ENCODE measurements around the gene ZNF75A. TPM values are rescaled to one million over a fixed set of nuclear protein-coding genes. Genes with fewer than 3 reads are reported as not detected.

The ZNF75A gene
- total and polyA plus RNA-seq, 9 of the 15 experiments (the other 6 are each of a cell fraction or from before 2014, with no cell fraction given): 7.2 to 24.5 (median 17.1) TPM

DNA sequence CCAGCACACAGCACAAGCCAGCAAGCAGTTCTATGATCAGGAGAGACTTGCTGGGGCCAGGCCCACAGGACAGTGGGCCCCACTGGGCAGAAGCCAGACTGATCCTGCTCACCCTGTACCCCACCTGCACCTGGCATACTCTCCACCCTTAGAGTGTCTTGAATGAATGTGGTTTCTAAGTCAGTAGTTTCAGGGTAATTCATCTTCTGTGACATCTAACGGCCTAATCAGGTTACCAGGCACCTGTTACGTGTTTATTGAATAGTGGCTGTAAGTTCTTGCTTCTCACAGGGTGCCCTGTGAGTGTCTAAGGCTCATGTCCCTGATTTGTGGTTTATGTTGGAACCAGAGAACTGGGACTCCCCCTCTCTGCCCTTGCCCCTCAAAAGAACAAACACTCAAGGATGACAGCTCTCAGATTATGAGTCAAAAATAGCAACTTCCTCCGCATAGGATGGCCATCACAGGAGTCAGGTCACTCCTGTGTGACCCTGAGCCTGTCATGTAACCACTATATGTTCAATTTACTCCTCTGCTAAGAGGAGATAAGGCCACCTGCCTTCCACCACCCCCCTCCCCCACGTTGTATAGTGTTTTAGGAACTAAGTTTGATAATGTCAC is 43.4 kb downstream of the ZNF75A start (continued):
- peak; percentile 80; the same call in 1 of the 2 replicates for TF ChIP-seq SMARCC2 (IDR thresholded peaks at IDR 0.05; ENCODE audit: low read depth)
- TF ChIP-seq NFIC (IDR thresholded peaks at IDR 0.05): peak; percentile 81
- TF ChIP-seq ZNF584 (CRISPR knock-in tag; IDR thresholded peaks at IDR 0.05; ENCODE audit: low read depth): peak; percentile 75; the same call in 1 of the 2 replicates
- peak; percentile 50; the same call in 1 of the 2 replicates for TF ChIP-seq NR2C1 (IDR thresholded peaks at IDR 0.05)
- TF ChIP-seq NR2C1 (tag; IDR thresholded peaks at IDR 0.05): peak; percentile 55; the same call in 1 of the 2 replicates
- peak; percentile 94 for TF ChIP-seq TAL1 (IDR thresholded peaks at IDR 0.05)
- peak; percentile 95 for TF ChIP-seq ZEB2 (IDR thresholded peaks at IDR 0.05)
- peak; percentile 96 for TF ChIP-seq HDAC3 (IDR thresholded peaks at IDR 0.05; ENCODE audit: borderline replicate concordance, partially characterized antibody)
- TF ChIP-seq MEF2A (IDR thresholded peaks at IDR 0.05; ENCODE audit: control insufficient read depth, low read depth, low read length): peak; percentile 98
- peak; percentile 94 for TF ChIP-seq MEIS2 (IDR thresholded peaks at IDR 0.05; ENCODE audit: partially characterized antibody)
- TF ChIP-seq, protein P1, sequence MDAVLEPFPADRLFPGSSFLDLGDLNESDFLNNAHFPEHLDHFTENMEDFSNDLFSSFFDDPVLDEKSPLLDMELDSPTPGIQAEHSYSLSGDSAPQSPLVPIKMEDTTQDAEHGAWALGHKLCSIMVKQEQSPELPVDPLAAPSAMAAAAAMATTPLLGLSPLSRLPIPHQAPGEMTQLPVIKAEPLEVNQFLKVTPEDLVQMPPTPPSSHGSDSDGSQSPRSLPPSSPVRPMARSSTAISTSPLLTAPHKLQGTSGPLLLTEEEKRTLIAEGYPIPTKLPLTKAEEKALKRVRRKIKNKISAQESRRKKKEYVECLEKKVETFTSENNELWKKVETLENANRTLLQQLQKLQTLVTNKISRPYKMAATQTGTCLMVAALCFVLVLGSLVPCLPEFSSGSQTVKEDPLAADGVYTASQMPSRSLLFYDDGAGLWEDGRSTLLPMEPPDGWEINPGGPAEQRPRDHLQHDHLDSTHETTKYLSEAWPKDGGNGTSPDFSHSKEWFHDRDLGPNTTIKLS (IDR thresholded peaks at IDR 0.05; ENCODE audit: borderline replicate concordance, low read depth): peak; percentile 48
- 0 out of 2 replicates have a peak, but pooled peaks have one; percentile 41 for TF ChIP-seq TOE1 (IDR thresholded peaks at IDR 0.05; ENCODE audit: borderline replicate concordance)
- TF ChIP-seq TOE1 (CRISPR knock-in tag; IDR thresholded peaks at IDR 0.05; ENCODE audit: borderline replicate concordance, low read depth): no peak
- TF ChIP-seq SP1 (CRISPR knock-in tag; IDR thresholded peaks at IDR 0.05): 0 out of 2 replicates have a peak, but pooled peaks have one; percentile 43
- peak; percentile 57; the same call in 1 of the 2 replicates for TF ChIP-seq MBD2 (IDR thresholded peaks at IDR 0.05; ENCODE audit: borderline replicate concordance, low read depth)
- TF ChIP-seq RCOR1 (IDR thresholded peaks at IDR 0.05; ENCODE audit: borderline replicate concordance in 1 of 2, low read depth in 2 of 2, low read length in 2 of 2): peak; percentile 70 to 99; a peak in 3 of 4 replicates
- TF ChIP-seq NFIX (CRISPR knock-in tag; IDR thresholded peaks at IDR 0.05; ENCODE audit: low read depth): no peak
- peak; percentile 36 to 54 for TF ChIP-seq NCOA2 (IDR thresholded peaks at IDR 0.05; ENCODE audit: partially characterized antibody in 2 of 2)
- TF ChIP-seq ARID1B (IDR thresholded peaks at IDR 0.05): peak; percentile 96
- TF ChIP-seq, protein P2, sequence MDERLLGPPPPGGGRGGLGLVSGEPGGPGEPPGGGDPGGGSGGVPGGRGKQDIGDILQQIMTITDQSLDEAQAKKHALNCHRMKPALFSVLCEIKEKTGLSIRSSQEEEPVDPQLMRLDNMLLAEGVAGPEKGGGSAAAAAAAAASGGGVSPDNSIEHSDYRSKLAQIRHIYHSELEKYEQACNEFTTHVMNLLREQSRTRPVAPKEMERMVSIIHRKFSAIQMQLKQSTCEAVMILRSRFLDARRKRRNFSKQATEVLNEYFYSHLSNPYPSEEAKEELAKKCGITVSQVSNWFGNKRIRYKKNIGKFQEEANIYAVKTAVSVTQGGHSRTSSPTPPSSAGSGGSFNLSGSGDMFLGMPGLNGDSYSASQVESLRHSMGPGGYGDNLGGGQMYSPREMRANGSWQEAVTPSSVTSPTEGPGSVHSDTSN (CRISPR knock-in tag; IDR thresholded peaks at IDR 0.05; ENCODE audit: low read depth): peak; percentile 35
- TF ChIP-seq, protein P2 (tag; conservative IDR thresholded peaks at IDR 0.05; ENCODE audit: low read depth): peak; percentile 71
